Fibroblast of lung (primary cell): ENCODE data around the gene CDC14B. TPM values are rescaled to one million over a fixed set of nuclear protein-coding genes. Genes with fewer than 3 reads are reported as not detected.
"Not testable (repeated sequence)": the region's sequence is repeated elsewhere in the genome, so short reads cannot be mapped to it uniquely, and the experiment has no call there.

Source experiments
- DNase-seq, 2 donors: peaks; one replicate each; pipeline versions ENCODE4 v3.0.0 to v3.0.0-alpha.2; 2010; ENCODE audit warnings: low read depth in 2 of 2
- H2AFZ ChIP-seq: 2 replicates; pipeline ENCODE4 v1.5.1; 2012; ENCODE audit warnings: low read length, control low read depth, inconsistent platforms
- H3K27ac ChIP-seq: 2 replicates; pipeline ENCODE4 v1.5.1; 2011; ENCODE audit warnings: low read length, control low read depth; ENCODE audit not compliant: insufficient read depth
- H3K27me3 ChIP-seq: 2 replicates; pipeline ENCODE4 v1.5.1; 2011; ENCODE audit warnings: mild to moderate bottlenecking, low read length; ENCODE audit not compliant: control insufficient read depth, insufficient read depth
- H3K36me3 ChIP-seq: 2 replicates; pipeline ENCODE4 v1.5.1; 2011; ENCODE audit warnings: low read length; ENCODE audit not compliant: control insufficient read depth, insufficient read depth
- H3K4me1 ChIP-seq: 2 replicates; pipeline ENCODE4 v1.5.1; 2011; ENCODE audit warnings: low read length; ENCODE audit not compliant: control insufficient read depth, insufficient read depth; ENCODE audit errors: extremely low read depth
- H3K4me2 ChIP-seq: 2 replicates; pipeline ENCODE4 v1.5.1; 2011; ENCODE audit warnings: low read length, control low read depth; ENCODE audit not compliant: insufficient read depth; ENCODE audit errors: extremely low read depth
- H3K4me3 ChIP-seq, 4 experiments: fragments of 200-600 bp in 1 of 4; sonication (generic) in 1 of 4; replicated peaks in 1 of 4; 2 replicates each; pipeline ENCODE4 v1.5.1; 2011 to 2016; ENCODE audit warnings: low read length in 4 of 4, low read depth in 3 of 4, mild to moderate bottlenecking in 3 of 4, control low read depth in 2 of 4, inconsistent platforms in 1 of 4, mixed read lengths in 1 of 4; ENCODE audit not compliant: insufficient read depth in 1 of 4; ENCODE audit errors: control extremely low read depth in 1 of 4
- H3K79me2 ChIP-seq: 2 replicates; pipeline ENCODE4 v1.5.1; 2012; ENCODE audit warnings: mild to moderate bottlenecking, low read length, inconsistent platforms; ENCODE audit not compliant: control insufficient read depth, insufficient read depth
- H3K9ac ChIP-seq: 2 replicates; pipeline ENCODE4 v1.5.1; 2011; ENCODE audit warnings: mild to moderate bottlenecking, low read length, control low read depth; ENCODE audit not compliant: insufficient read depth
- H3K9me3 ChIP-seq: 2 replicates; pipeline ENCODE4 v1.5.1; 2012; ENCODE audit warnings: low read depth, low read length; ENCODE audit not compliant: control insufficient read depth, insufficient read depth
- H4K20me1 ChIP-seq: 2 replicates; pipeline ENCODE4 v1.5.1; 2011; ENCODE audit warnings: low read length; ENCODE audit not compliant: control insufficient read depth, insufficient read depth; ENCODE audit errors: extremely low read depth
- EZH2 ChIP-seq: IDR thresholded peaks from 2 replicates; pipeline ENCODE4 v1.5.1; 2012; ENCODE audit warnings: low read length, control low read depth, mild to moderate bottlenecking; ENCODE audit errors: missing control alignments
- polyA plus RNA-seq, 2 donors: library from polyadenylated mRNA; depleted of rRNA in 1 of 2; stranded (reverse) in 1 of 2; unstranded in 1 of 2; fragments of >200 nt; gene quantifications; 2 replicates each; pipeline ENCODE4 v1.2.1, GENCODE V29; 2011 to 2012; ENCODE audit warnings: missing spikeins in 1 of 2
- total RNA-seq: library from RNA; depleted of rRNA; stranded (reverse); fragments of >200 nt; gene quantifications from 2 replicates; pipeline ENCODE4 v1.2.1, GENCODE V29; 2014
- TF ChIP-seq, protein P1 (sequence below), 2 donors: IDR thresholded peaks in 1 of 2; conservative IDR thresholded peaks in 1 of 2; 1 replicate in 1 of 2; 2 replicates in 1 of 2; pipeline ENCODE4 v1.5.1; 2011 to 2012; ENCODE audit warnings: low read length in 2 of 2, control low read depth in 1 of 2, inconsistent platforms in 1 of 2, low read depth in 1 of 2, mild to moderate bottlenecking in 1 of 2

Gene CDC14B
- total and polyA plus RNA-seq, 2 donors (not counting 1 experiment from before 2014, with no cell fraction given), result 38.0 to 68.5 TPM

DNA sequence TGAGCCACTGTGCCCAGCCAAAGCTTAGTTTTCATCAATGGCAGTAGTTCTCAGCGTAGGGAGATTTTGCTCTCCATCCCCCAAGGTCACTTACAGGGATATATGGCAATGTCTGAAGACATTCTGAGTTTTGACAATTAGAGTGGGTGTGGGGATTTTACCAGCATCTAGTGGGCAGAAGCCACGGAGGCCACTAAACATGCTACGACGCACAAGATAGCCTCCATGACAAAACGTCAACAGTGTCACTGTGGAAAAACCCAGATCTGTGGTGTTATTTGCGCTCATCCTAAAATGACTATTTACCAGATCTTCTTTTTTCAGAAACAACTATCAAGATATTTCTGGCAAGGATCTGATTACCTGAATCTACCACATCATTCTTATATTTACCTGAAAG lies 68.2 kb downstream of the CDC14B start:
- Histone ChIP-seq H3K4me3 (no peak overlapping the region), H3K27ac (no peak overlapping the region)
- TF ChIP-seq EZH2, result no peak
- TF ChIP-seq, protein P1, sequence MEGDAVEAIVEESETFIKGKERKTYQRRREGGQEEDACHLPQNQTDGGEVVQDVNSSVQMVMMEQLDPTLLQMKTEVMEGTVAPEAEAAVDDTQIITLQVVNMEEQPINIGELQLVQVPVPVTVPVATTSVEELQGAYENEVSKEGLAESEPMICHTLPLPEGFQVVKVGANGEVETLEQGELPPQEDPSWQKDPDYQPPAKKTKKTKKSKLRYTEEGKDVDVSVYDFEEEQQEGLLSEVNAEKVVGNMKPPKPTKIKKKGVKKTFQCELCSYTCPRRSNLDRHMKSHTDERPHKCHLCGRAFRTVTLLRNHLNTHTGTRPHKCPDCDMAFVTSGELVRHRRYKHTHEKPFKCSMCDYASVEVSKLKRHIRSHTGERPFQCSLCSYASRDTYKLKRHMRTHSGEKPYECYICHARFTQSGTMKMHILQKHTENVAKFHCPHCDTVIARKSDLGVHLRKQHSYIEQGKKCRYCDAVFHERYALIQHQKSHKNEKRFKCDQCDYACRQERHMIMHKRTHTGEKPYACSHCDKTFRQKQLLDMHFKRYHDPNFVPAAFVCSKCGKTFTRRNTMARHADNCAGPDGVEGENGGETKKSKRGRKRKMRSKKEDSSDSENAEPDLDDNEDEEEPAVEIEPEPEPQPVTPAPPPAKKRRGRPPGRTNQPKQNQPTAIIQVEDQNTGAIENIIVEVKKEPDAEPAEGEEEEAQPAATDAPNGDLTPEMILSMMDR (conservative IDR thresholded peaks at IDR 0.05 in 1 of 2, IDR thresholded peaks at IDR 0.05 in 1 of 2; ENCODE audit: low read depth in 1 of 2, low read length in 2 of 2), result no peak

GRCh38 chr9:96550659-96551058 lies 69.0 kb downstream of the CDC14B start:
- Histone ChIP-seq H3K36me3 (no peaks in the 10 kb centered on the region), H4K20me1 (no peaks in the 10 kb centered on the region), H3K27ac (no peak overlapping the region), H3K79me2 (no peaks in the 10 kb centered on the region), H3K9me3 (no peaks in the 10 kb centered on the region), H3K9ac (no peak overlapping the region), H3K27me3 (no peaks in the 10 kb centered on the region), H2AFZ (no peak overlapping the region), H3K4me2 (no peak overlapping the region), H3K4me3 (no peak overlapping the region), H3K4me1 (peaks cover 16% of the 10 kb centered on the region)
- TF ChIP-seq, protein P1 (conservative IDR thresholded peaks at IDR 0.05 in 1 of 2, IDR thresholded peaks at IDR 0.05 in 1 of 2; ENCODE audit: low read depth in 1 of 2, low read length in 2 of 2), result no peak
- TF ChIP-seq EZH2, result no peak
- DNase-seq, result no peak

More for the DNA sequence above, 68.2 kb downstream of the CDC14B start:
- no peak overlapping the region for H2AFZ ChIP-seq
- H3K9ac ChIP-seq, result no peak overlapping the region
- no peaks in the 10 kb centered on the region for H3K79me2 ChIP-seq
- no peaks in the 10 kb centered on the region for H3K9me3 ChIP-seq
- H3K36me3 ChIP-seq, result no peaks in the 10 kb centered on the region
- H3K4me1 ChIP-seq, result peaks cover 18% of the 10 kb centered on the region
- H4K20me1 ChIP-seq, result no peaks in the 10 kb centered on the region
- H3K27me3 ChIP-seq, result no peaks in the 10 kb centered on the region
- H3K4me2 ChIP-seq, result no peak overlapping the region
- DNase-seq, result no peak

DNA sequence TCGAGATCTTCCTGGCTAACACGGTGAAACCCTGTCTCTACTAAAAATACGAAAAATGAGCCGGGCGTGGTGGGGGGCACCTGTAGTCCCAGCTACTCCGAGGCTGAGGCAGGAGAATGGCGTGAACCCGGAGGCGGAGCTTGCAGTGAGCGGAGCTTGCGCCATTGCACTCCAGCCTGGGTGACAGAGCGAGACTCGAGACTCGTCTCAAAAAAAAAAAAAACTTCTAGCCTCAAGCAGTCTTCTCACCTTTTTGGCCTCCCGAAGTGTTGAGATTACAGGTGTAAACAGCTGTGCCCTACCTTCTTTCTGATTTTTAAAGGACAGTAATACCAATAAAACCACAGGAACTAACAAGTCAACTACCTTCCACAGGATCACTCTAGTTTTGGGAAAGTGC lies 76.5 kb downstream of the CDC14B start:
- not testable (repeated sequence) for H3K4me3 ChIP-seq, H3K79me2 ChIP-seq, H3K36me3 ChIP-seq, H3K9me3 ChIP-seq, H3K4me1 ChIP-seq, H3K27me3 ChIP-seq, H3K4me2 ChIP-seq, H3K27ac ChIP-seq, DNase-seq, H4K20me1 ChIP-seq, H3K9ac ChIP-seq, H2AFZ ChIP-seq
